Stimulated activated CD4-positive, alpha-beta T cell treated with anti-CD3 and anti-CD28 coated beads, Interleukin-4, amount 100 ng/mL, for 48 hours (primary cell): ENCODE measurements around the gene CTAGE9.

Experiments used
- DNase-seq, 2 donors: peaks; one replicate each; pipeline ENCODE4 v3.0.0-alpha.2; 2020; ENCODE audit warnings: low read depth in 2 of 2

The CTAGE9 gene

DNA sequence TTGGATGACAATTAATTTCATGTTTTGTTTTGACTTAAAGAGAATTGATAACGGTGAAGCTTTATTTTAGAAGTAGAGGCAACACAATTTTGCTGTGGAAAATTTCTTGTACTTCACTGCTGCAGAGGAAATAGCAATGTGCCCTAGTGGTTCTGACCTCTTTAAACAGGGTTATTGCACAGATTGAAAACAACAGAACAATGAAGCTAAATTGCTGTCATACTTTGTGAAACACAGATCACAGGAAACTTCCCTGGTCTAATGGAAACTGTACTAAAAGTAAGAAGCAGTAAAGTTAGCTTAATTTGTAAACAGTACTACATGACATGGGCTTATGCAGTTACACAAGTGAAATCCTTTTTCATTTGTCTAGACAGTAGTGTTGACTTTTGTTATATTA is 40.9 kb downstream of the CTAGE9 start:
- no peak for DNase-seq

DNA sequence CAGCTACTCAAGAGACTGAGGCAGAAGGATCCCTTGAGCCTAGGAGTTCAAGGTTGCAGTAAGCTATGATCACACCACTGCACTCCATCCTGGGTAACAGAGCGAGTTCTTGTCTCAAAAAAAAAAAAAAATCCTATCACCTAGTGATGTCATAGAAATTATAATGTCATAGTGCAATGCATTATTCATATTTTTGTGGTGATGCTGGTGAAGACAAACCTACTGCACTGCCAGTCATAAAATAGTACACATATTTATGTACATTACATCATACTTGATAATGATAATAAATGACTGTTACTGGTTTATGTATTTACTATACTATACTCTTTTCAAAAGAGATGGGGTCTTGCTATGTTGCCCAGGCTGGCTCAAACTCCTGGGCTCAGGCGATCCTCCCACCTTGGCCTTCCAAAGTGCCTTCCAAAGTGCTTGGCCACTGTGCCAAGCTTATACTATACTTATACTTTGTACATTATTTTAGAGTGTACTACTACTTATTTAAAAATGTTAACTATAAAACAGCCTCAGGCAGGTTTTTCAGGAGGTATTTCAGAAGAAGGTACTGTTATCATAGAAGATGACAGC is 47.1 kb downstream of the CTAGE9 start:
- no peak for DNase-seq

- no peak for DNase-seq
Measured at GRCh38 chr6:131660195-131660594, 50.6 kb downstream of the CTAGE9 start.
